HUES64 (cell line): ENCODE results near the gene PIGM. TPM values are rescaled to one million over a fixed set of nuclear protein-coding genes. Genes with fewer than 3 reads are reported as not detected.

Source experiments
- H3K27ac ChIP-seq: 2 replicates; pipeline ENCODE4 v1.7.0; 2013; ENCODE audit warnings: low read depth, low read length, inconsistent platforms
- H3K27me3 ChIP-seq: 2 replicates; pipeline ENCODE4 v1.6.1; 2013; ENCODE audit warnings: mild to moderate bottlenecking, low read length; ENCODE audit not compliant: insufficient read depth
- H3K36me3 ChIP-seq: 2 replicates; pipeline ENCODE4 v1.6.1; 2013; ENCODE audit warnings: mild to moderate bottlenecking, low read length; ENCODE audit not compliant: insufficient read depth
- H3K4me1 ChIP-seq: 2 replicates; pipeline ENCODE4 v1.6.1; 2013; ENCODE audit warnings: mild to moderate bottlenecking, low read length, moderate library complexity; ENCODE audit not compliant: insufficient read depth
- H3K4me3 ChIP-seq: 2 replicates; pipeline ENCODE4 v1.5.1; 2013; ENCODE audit warnings: mild to moderate bottlenecking, low read length, moderate library complexity
- H3K9ac ChIP-seq: 2 replicates; pipeline ENCODE4 v1.6.1; 2013; ENCODE audit warnings: mild to moderate bottlenecking, low read depth, low read length
- H3K9me3 ChIP-seq: 2 replicates; pipeline ENCODE4 v1.6.1; 2013; ENCODE audit warnings: low read depth, low read length; ENCODE audit not compliant: insufficient read depth
- WGBS: fragments of 150-250, 120-280 bp; methylation state at CpG from one replicate; pipeline ENCODE4 v1.1.7; 2013; ENCODE audit warnings: missing lambda C conversion rate; 5-methylcytosine and 5-hydroxymethylcytosine counted together
- polyA plus RNA-seq, 2 experiments: library from polyadenylated mRNA; stranded (reverse); fragments of 50-300 nt; gene quantifications; one replicate each; pipeline ENCODE4 v1.2.3, GENCODE V29; 2013

Gene PIGM
- polyA plus RNA-seq (2013, experiment 1 of 2) = 4.0 TPM
- 3.9 TPM for polyA plus RNA-seq (2013, experiment 2 of 2)

GRCh38 chr1:160031365-160032164 lies at the start of gene PIGM:
TSS of gene PIGM (minus strand) at chr1:160031990. CDS start at chr1:160031739, 251 bp downstream.
- H3K27me3 ChIP-seq = peaks cover 23% of the 10 kb centered on the region
- no peaks in the 10 kb centered on the region for H3K36me3 ChIP-seq
- WGBS = 1% methylated on average over 58 of the region's 60 CpGs
- H3K4me1 ChIP-seq = peaks cover 12% of the 10 kb centered on the region
- H3K4me3 ChIP-seq = peak within 1 kb of the TSS; percentile 91
- peak within 1 kb of the TSS; percentile 77 for H3K9ac ChIP-seq
- H3K27ac ChIP-seq = peak within 1 kb of the TSS; percentile 80
- H3K9me3 ChIP-seq = no peaks in the 10 kb centered on the region

DNA sequence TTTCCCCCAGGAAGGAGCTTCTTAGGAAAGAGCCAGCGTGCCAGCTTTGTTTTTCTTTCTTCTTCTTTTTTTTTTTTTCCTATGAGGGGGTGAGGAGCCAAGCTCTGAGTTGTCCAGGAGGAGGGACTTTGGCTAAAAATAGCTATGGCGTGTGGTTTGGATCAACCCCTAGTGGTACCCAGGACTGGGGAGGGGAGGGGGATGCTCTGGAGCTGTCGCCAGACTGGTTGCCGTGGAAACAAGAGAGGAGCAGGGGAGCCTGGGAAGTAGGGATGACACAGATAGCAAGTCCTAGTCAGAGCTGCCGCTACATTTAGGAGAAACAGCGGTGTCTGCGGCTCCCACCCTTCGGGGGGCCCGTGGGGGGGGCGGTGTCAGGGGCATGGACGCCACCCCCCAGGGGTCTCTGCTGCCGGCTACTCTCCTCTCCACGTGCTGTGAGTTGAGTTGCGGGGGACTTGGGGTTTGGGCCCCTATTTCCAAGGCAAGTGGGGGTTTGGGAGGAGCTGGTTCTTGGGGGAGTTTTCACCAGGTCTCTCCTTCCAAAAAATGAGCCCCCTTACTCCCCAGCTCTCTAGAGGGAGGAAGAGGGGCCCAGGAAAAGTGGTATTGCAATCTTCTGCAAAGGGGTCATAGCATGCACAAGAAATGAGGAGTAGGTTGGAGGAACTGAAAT lies 49.6 kb upstream of the PIGM start, which contains the start of gene KCNJ9:
Gene KCNJ9 (plus strand): TSS at position 278 of the 676 bp plus-strand sequence. CDS start 2,493 bp downstream, outside the sequence.
- Histone ChIP-seq H3K9ac (no peak within 1 kb of the TSS), H3K9me3 (no peaks in the 10 kb centered on the region), H3K36me3 (no peaks in the 10 kb centered on the region), H3K27me3 (peaks cover 75% of the 10 kb centered on the region), H3K4me3 (no peak within 1 kb of the TSS), H3K4me1 (0 out of 2 replicates have a peak, but pooled peaks cover 3% of the 10 kb centered on the region), H3K27ac (no peak within 1 kb of the TSS)
- WGBS = 34% methylated on average over 11 of the region's 14 CpGs

GRCh38 chr1:160080381-160081100 lies 48.8 kb upstream of the PIGM start:
- no peaks in the 10 kb centered on the region for H3K4me1 ChIP-seq
- peaks cover 68% of the 10 kb centered on the region for H3K27me3 ChIP-seq
- no peak overlapping the region for H3K27ac ChIP-seq

GRCh38 chr1:160079448-160079847 lies 47.7 kb upstream of the PIGM start:
- Histone ChIP-seq H3K9me3 (no peaks in the 10 kb centered on the region), H3K4me3 (no peak overlapping the region), H3K4me1 (no peaks in the 10 kb centered on the region), H3K27ac (no peak overlapping the region), H3K27me3 (peaks cover 60% of the 10 kb centered on the region), H3K9ac (no peak overlapping the region), H3K36me3 (no peaks in the 10 kb centered on the region)
- whole genome bisulfite sequencing = 70% methylated on average over 4 of the region's 4 CpGs

More at GRCh38 chr1:160080381-160081100, 48.8 kb upstream of the PIGM start:
- 70% methylated on average over 6 of the region's 6 CpGs for WGBS
- no peak overlapping the region for H3K9ac ChIP-seq
- no peaks in the 10 kb centered on the region for H3K36me3 ChIP-seq
- no peak overlapping the region for H3K4me3 ChIP-seq
- H3K9me3 ChIP-seq = no peaks in the 10 kb centered on the region

DNA sequence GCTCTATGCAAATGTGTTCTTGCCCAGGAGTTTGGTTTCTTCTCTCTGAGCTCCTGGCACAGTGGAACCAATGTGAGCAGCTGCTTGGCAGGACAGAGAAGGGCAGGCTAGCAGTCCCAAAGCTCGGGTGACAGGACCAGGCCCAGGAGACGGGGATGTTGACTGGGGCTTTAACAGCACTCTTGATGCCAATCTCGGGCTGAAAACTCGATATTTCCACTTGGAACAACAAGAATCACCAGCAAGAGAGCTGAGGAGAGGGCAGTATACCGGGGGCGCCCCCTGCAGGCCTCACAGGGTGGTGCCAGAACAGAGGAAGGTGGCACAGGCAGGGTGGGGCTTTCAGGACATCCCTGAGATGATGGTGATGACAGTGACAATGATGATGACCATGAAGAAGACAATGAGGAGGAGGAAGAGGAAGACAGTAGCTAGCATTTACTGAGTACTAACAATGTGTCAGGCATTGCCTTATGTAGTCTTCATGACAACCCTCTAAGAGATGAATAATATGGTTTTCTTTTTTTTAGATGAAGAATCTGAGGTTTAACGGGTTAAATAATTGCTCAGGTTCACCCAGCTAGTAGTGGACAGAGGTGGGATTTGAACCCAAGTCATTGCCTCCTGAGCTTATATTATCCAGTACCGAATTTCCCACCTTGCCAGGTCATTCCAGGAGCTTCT lies 46.9 kb upstream of the PIGM start:
- no peaks in the 10 kb centered on the region for H3K4me1 ChIP-seq
- H3K27me3 ChIP-seq = peaks cover 52% of the 10 kb centered on the region
- no peak overlapping the region for H3K27ac ChIP-seq
- no peak overlapping the region for H3K9ac ChIP-seq
- H3K4me3 ChIP-seq = no peak overlapping the region
- 28% methylated on average over 8 of the region's 8 CpGs for WGBS
- no peaks in the 10 kb centered on the region for H3K9me3 ChIP-seq
- no peaks in the 10 kb centered on the region for H3K36me3 ChIP-seq

GRCh38 chr1:160077486-160077885 lies 45.7 kb upstream of the PIGM start:
- peaks cover 49% of the 10 kb centered on the region for H3K27me3 ChIP-seq
- H3K4me3 ChIP-seq = no peak overlapping the region
- no peaks in the 10 kb centered on the region for H3K4me1 ChIP-seq
- H3K9ac ChIP-seq = no peak overlapping the region
- H3K9me3 ChIP-seq = no peaks in the 10 kb centered on the region
- H3K36me3 ChIP-seq = no peaks in the 10 kb centered on the region
- H3K27ac ChIP-seq = no peak overlapping the region

- Histone ChIP-seq H3K9me3 (no peaks in the 10 kb centered on the region), H3K4me1 (no peaks in the 10 kb centered on the region), H3K4me3 (no peak overlapping the region), H3K27ac (no peak overlapping the region), H3K27me3 (peaks cover 48% of the 10 kb centered on the region), H3K36me3 (no peaks in the 10 kb centered on the region), H3K9ac (no peak overlapping the region)
- WGBS = 89% methylated on average over 3 of the region's 3 CpGs
Measured at GRCh38 chr1:160076295-160076694, 44.5 kb upstream of the PIGM start.

- H3K4me1 ChIP-seq = 0 out of 2 replicates have a peak, but pooled peaks cover 1% of the 10 kb centered on the region
- H3K27me3 ChIP-seq = peaks cover 48% of the 10 kb centered on the region
- no peak overlapping the region for H3K9ac ChIP-seq
- 63% methylated on average over 2 of the region's 2 CpGs for WGBS
- H3K27ac ChIP-seq = no peak overlapping the region
- H3K36me3 ChIP-seq = no peaks in the 10 kb centered on the region
- H3K9me3 ChIP-seq = no peaks in the 10 kb centered on the region
- no peak overlapping the region for H3K4me3 ChIP-seq
Measured at GRCh38 chr1:160075836-160076235, 44.0 kb upstream of the PIGM start.

- peaks cover 45% of the 10 kb centered on the region for H3K27me3 ChIP-seq
- H3K27ac ChIP-seq = no peak overlapping the region
- no peak overlapping the region for H3K4me3 ChIP-seq
- no peak overlapping the region for H3K9ac ChIP-seq
- no peaks in the 10 kb centered on the region for H3K9me3 ChIP-seq
- H3K36me3 ChIP-seq = no peaks in the 10 kb centered on the region
- WGBS = 84% methylated on average over 4 of the region's 4 CpGs
- 0 out of 2 replicates have a peak, but pooled peaks cover 4% of the 10 kb centered on the region for H3K4me1 ChIP-seq
Measured at GRCh38 chr1:160074865-160075264, 43.1 kb upstream of the PIGM start.

DNA sequence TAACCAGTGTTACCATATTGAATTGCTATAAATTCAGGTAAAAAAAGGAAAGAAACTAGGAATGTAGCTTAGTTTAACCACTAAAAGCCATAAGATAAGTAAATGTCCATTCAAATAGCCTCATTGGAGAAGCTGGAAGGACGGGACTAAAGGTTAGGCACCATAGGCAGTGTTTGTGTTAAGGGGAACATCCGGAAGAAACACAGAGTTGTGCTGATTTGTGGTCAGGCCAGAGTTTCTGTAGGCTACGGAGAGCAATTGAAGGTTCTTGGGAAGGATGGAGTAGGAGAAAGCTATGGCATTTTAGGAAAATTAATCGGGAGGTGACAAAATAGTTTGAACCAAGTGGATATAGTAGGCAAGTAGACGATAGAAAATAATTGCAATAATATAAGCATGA lies 39.5 kb upstream of the PIGM start:
- H3K36me3 ChIP-seq = no peaks in the 10 kb centered on the region
- H3K27ac ChIP-seq = no peak overlapping the region
- no peak overlapping the region for H3K9ac ChIP-seq
- H3K9me3 ChIP-seq = no peaks in the 10 kb centered on the region
- 85% methylated on average over 5 of the region's 5 CpGs for whole genome bisulfite sequencing
- H3K27me3 ChIP-seq = peaks cover 54% of the 10 kb centered on the region
- H3K4me3 ChIP-seq = peak overlapping the region; percentile 83; the same call in 1 of the 2 replicates
- H3K4me1 ChIP-seq = peaks cover 14% of the 10 kb centered on the region
